H9 (cell line): Measurements from ENCODE around the gene SLC6A18. TPM values are rescaled to one million over a fixed set of nuclear protein-coding genes. Genes with fewer than 3 reads are reported as not detected.

ENCODE experiments used
- DNase-seq: peaks from one replicate; pipeline ENCODE4 v3.0.0-alpha.2; 2017
- H2AFZ ChIP-seq: one replicate; pipeline ENCODE4 v1.6.1; 2013; ENCODE audit warnings: mild to moderate bottlenecking, low read length, control low read depth, moderate library complexity
- H2AK5ac ChIP-seq: 2 replicates; pipeline ENCODE4 v1.6.1; 2013; ENCODE audit warnings: low read length, control low read depth, mixed read lengths; ENCODE audit not compliant: insufficient read length
- H2BK120ac ChIP-seq: one replicate; pipeline ENCODE4 v1.6.1; 2013; ENCODE audit warnings: low read depth, mild to moderate bottlenecking, low read length, control low read depth, inconsistent platforms; ENCODE audit not compliant: poor library complexity, severe bottlenecking
- H2BK12ac ChIP-seq: 2 replicates; pipeline ENCODE4 v1.6.1; 2013; ENCODE audit warnings: low read length, control low read depth, mixed read lengths, low read depth; ENCODE audit not compliant: insufficient read length
- H2BK15ac ChIP-seq: 2 replicates; pipeline ENCODE4 v1.6.1; 2013; ENCODE audit warnings: low read depth, low read length, control low read depth
- H2BK20ac ChIP-seq: one replicate; pipeline ENCODE4 v1.6.1; 2013; ENCODE audit warnings: low read depth, mild to moderate bottlenecking, low read length, control low read depth, inconsistent platforms; ENCODE audit not compliant: poor library complexity, severe bottlenecking
- H2BK5ac ChIP-seq: 2 replicates; pipeline ENCODE4 v1.6.1; 2013; ENCODE audit warnings: low read length, control low read depth, mixed read lengths; ENCODE audit not compliant: insufficient read length
- H3K14ac ChIP-seq: 2 replicates; pipeline ENCODE4 v1.6.1; 2013; ENCODE audit warnings: low read length, control low read depth; ENCODE audit not compliant: insufficient read depth
- H3K18ac ChIP-seq: 2 replicates; pipeline ENCODE4 v1.6.1; 2013; ENCODE audit warnings: low read depth, mild to moderate bottlenecking, mixed read lengths, low read length, control low read depth; ENCODE audit not compliant: insufficient read length
- H3K23ac ChIP-seq: 2 replicates; pipeline ENCODE4 v1.6.1; 2013; ENCODE audit warnings: low read length, control low read depth, mixed read lengths, low read depth; ENCODE audit not compliant: insufficient read length
- H3K23me2 ChIP-seq: 2 replicates; pipeline ENCODE4 v1.6.1; 2013; ENCODE audit warnings: low read depth, mild to moderate bottlenecking, mixed read lengths, low read length, control low read depth; ENCODE audit not compliant: insufficient read length, poor library complexity, severe bottlenecking
- H3K27ac ChIP-seq: 2 replicates; pipeline ENCODE4 v1.5.1; 2013; ENCODE audit warnings: low read length, control low read depth, mixed read lengths, low read depth; ENCODE audit not compliant: insufficient read length
- H3K27me3 ChIP-seq: 2 replicates; pipeline ENCODE4 v1.6.1; 2013; ENCODE audit warnings: low read length, control low read depth, inconsistent platforms; ENCODE audit not compliant: insufficient read depth
- H3K4ac ChIP-seq: 2 replicates; pipeline ENCODE4 v1.6.1; 2013; ENCODE audit warnings: low read depth, mild to moderate bottlenecking, control low read depth, inconsistent platforms, low read length, moderate library complexity
- H3K4me1 ChIP-seq: 2 replicates; pipeline ENCODE4 v1.6.1; 2013; ENCODE audit warnings: low read length, control low read depth, inconsistent platforms; ENCODE audit not compliant: insufficient read depth
- H3K4me2 ChIP-seq: 2 replicates; pipeline ENCODE4 v1.6.1; 2013; ENCODE audit warnings: low read length, control low read depth, mixed read lengths; ENCODE audit not compliant: insufficient read length, insufficient read depth
- H3K56ac ChIP-seq: 2 replicates; pipeline ENCODE4 v1.6.1; 2013; ENCODE audit warnings: low read depth, mild to moderate bottlenecking, mixed read lengths, low read length, control low read depth; ENCODE audit not compliant: insufficient read length
- H3K79me1 ChIP-seq: 2 replicates; pipeline ENCODE4 v1.6.1; 2013; ENCODE audit warnings: low read depth, mild to moderate bottlenecking, moderate library complexity, low read length, control low read depth, inconsistent platforms; ENCODE audit not compliant: insufficient read depth, poor library complexity, severe bottlenecking
- H3K79me2 ChIP-seq: 2 replicates; pipeline ENCODE4 v1.6.1; 2013; ENCODE audit warnings: low read length, control low read depth, inconsistent platforms; ENCODE audit not compliant: insufficient read depth
- H3K9ac ChIP-seq: 2 replicates; pipeline ENCODE4 v1.6.1; 2013; ENCODE audit warnings: low read length, control low read depth, mixed read lengths; ENCODE audit not compliant: insufficient read length; ENCODE audit errors: extremely low read depth
- H3K9me3 ChIP-seq: one replicate; pipeline ENCODE4 v1.6.1; 2013; ENCODE audit warnings: low read depth, low read length, inconsistent platforms; ENCODE audit not compliant: control insufficient read depth
- H3T11ph ChIP-seq: one replicate; pipeline ENCODE4 v1.6.1; 2013; ENCODE audit warnings: mild to moderate bottlenecking, low read length, control low read depth, inconsistent platforms
- H4K20me1 ChIP-seq: one replicate; pipeline ENCODE4 v1.6.1; 2013; ENCODE audit not compliant: control insufficient read depth, insufficient read length, insufficient read depth
- H4K5ac ChIP-seq: 2 replicates; pipeline ENCODE4 v1.6.1; 2013; ENCODE audit warnings: low read depth, mild to moderate bottlenecking, mixed read lengths, low read length, control low read depth; ENCODE audit not compliant: insufficient read length
- H4K8ac ChIP-seq: replicated peaks from 2 replicates; pipeline ENCODE4 v1.6.1; 2013; ENCODE audit warnings: low read length, control low read depth, mixed read lengths, low read depth; ENCODE audit not compliant: insufficient read length
- H4K91ac ChIP-seq: 2 replicates; pipeline ENCODE4 v1.6.1; 2013; ENCODE audit warnings: low read depth, mild to moderate bottlenecking, moderate library complexity, mixed read lengths, low read length, control low read depth; ENCODE audit not compliant: insufficient read length
- H3K27ac Mint-ChIP-seq, 3 experiments: 2 replicates in 2 of 3; 3 replicates in 1 of 3; pipeline ENCODE4 v1.8.0; 2020 to 2021; ENCODE audit warnings: mixed read lengths in 3 of 3, mild to moderate bottlenecking in 1 of 3, moderate library complexity in 1 of 3
- H3K27me3 Mint-ChIP-seq: 2 replicates; pipeline ENCODE4 v1.8.0; 2021; ENCODE audit warnings: low read depth, mild to moderate bottlenecking, moderate library complexity, mixed read lengths
- H3K36me3 Mint-ChIP-seq, 3 experiments: 2 replicates in 2 of 3; 3 replicates in 1 of 3; pipeline ENCODE4 v1.8.0; 2020 to 2021; ENCODE audit warnings: low read depth in 3 of 3, mixed read lengths in 3 of 3; ENCODE audit not compliant: insufficient read depth in 1 of 3
- H3K4me1 Mint-ChIP-seq, 2 experiments: 2 replicates each; pipeline ENCODE4 v1.8.0; 2020; ENCODE audit warnings: mixed read lengths in 2 of 2
- H3K4me3 Mint-ChIP-seq, 2 experiments: 2 replicates in 1 of 2; 3 replicates in 1 of 2; pipeline ENCODE4 v1.8.0; 2020 to 2021; ENCODE audit warnings: mild to moderate bottlenecking in 2 of 2, mixed read lengths in 2 of 2, moderate library complexity in 1 of 2
- H3K9me3 Mint-ChIP-seq, 2 experiments: 2 replicates in 1 of 2; 3 replicates in 1 of 2; pipeline ENCODE4 v1.8.0; 2020; ENCODE audit warnings: mild to moderate bottlenecking in 2 of 2, mixed read lengths in 2 of 2, moderate library complexity in 1 of 2
- CTCF ChIP-seq: fragments of 200-600 bp; sonication (generic); conservative IDR thresholded peaks from 3 replicates; pipeline ENCODE4 v1.8.0; 2021; ENCODE audit warnings: antibody characterized with exemption, mild to moderate bottlenecking
- WGBS: extraction: QIAGEN DNeasy Blood & Tissue Kit; methylation state at CpG from one replicate; pipeline ENCODE4 v1.1.7; 2013; ENCODE audit warnings: missing lambda C conversion rate, low lambda C conversion rate, mixed read lengths; ENCODE audit not compliant: insufficient read length; ENCODE audit errors: extremely low coverage; 5-methylcytosine and 5-hydroxymethylcytosine counted together
- total RNA-seq: library from RNA; stranded (reverse); gene quantifications from 2 replicates; pipeline ENCODE4 v1.2.1, GENCODE V29; 2021

The SLC6A18 gene
- total RNA-seq, 1 experiment from 2014 or later, result not detected

- Histone ChIP-seq H3K79me1 (no peaks in the 10 kb centered on the region), H2BK12ac (no peak overlapping the region), H3K4ac (no peak overlapping the region), H3K18ac (no peak overlapping the region), H3K23ac (no peak overlapping the region), H3K56ac (no peak overlapping the region), H3K4me2 (no peak overlapping the region), H3K9ac (no peak overlapping the region), H2AK5ac (no peak overlapping the region), H3K27me3 (no peaks in the 10 kb centered on the region), H3K9me3 (no peaks in the 10 kb centered on the region), H3K79me2 (no peaks in the 10 kb centered on the region), H2BK120ac (no peak overlapping the region), H3T11ph (no peak overlapping the region), H2BK20ac (no peak overlapping the region), H2BK15ac (no peak overlapping the region), H4K20me1 (no peaks in the 10 kb centered on the region), H4K91ac (no peak overlapping the region), H3K14ac (no peak overlapping the region), H3K27ac (no peak overlapping the region), H3K4me1 (no peaks in the 10 kb centered on the region), H4K5ac (no peak overlapping the region), H2BK5ac (no peak overlapping the region), H4K8ac (no peak overlapping the region), H3K23me2 (no peaks in the 10 kb centered on the region), H2AFZ (no peak overlapping the region)
- Mint-ChIP-seq H3K27me3 (peaks cover 7% of the 10 kb centered on the region), H3K36me3 (no peaks in the 10 kb centered on the region; a peak in 1 of 7 replicates), H3K4me1 (peaks cover 3 to 6% of the 10 kb centered on the region in 2 experiments; a peak in 2 of 4 replicates), H3K27ac (no peak overlapping the region), H3K4me3 (no peak overlapping the region), H3K9me3 (peaks cover 0 to 8% of the 10 kb centered on the region in 2 experiments; a peak in 3 of 5 replicates)
- no peak for DNase-seq
- TF ChIP-seq CTCF, result no peak
- no CpG with 5 or more reads among the region's 19 CpGs for WGBS
These were observed 4.3 kb upstream of the SLC6A18 start for GRCh38 chr5:1220831-1221230.
